ENCODE measurements around the gene DYNC1LI1.

The DYNC1LI1 gene

DNA sequence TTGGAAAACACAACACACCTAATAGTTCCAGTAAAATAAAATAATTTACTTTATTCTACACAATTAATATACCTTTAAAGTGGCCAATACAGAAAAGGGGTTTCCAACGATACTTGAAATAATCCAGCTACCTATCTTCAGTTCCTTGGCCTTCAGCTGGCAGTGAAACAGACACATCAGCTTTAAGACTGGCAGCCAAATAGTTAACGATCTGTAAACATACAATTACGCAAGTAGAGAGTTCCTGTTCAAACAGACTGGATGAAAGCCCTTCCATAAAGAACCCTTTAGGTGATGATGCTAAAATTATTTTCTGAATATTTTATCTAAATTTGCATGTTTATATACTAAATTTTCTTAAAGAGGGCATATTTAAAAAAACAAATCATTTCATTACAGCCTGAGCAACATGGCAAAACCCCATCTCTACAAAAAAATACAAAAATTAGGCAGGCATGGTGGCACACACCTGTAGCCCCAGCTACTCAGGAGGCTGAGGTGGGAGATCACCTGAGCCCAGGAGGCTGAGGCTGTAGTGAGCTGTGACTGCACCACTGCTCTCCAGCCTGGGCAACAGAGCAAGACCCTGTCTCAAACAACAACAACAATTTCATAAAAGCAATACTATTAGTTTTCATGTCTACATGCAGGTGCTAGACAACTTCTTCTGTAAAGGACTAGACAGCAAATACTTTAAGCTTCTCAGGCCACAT, 12.9 kb downstream of the DYNC1LI1 start:
- no peak for DNase-seq (ENCODE audit: low spot score)
- TF ChIP-seq, protein P1, sequence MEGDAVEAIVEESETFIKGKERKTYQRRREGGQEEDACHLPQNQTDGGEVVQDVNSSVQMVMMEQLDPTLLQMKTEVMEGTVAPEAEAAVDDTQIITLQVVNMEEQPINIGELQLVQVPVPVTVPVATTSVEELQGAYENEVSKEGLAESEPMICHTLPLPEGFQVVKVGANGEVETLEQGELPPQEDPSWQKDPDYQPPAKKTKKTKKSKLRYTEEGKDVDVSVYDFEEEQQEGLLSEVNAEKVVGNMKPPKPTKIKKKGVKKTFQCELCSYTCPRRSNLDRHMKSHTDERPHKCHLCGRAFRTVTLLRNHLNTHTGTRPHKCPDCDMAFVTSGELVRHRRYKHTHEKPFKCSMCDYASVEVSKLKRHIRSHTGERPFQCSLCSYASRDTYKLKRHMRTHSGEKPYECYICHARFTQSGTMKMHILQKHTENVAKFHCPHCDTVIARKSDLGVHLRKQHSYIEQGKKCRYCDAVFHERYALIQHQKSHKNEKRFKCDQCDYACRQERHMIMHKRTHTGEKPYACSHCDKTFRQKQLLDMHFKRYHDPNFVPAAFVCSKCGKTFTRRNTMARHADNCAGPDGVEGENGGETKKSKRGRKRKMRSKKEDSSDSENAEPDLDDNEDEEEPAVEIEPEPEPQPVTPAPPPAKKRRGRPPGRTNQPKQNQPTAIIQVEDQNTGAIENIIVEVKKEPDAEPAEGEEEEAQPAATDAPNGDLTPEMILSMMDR (IDR thresholded peaks at IDR 0.05; ENCODE audit: extremely low read depth, insufficient read depth, missing control alignments): no peak
- in situ Hi-C loops (cut with MboI; ENCODE audit: low pct_unique_long_range_greater_than_20kb, low sequenced_read_pairs, unreplicated experiment): no loop called here

GRCh38 chr3:32556332-32556731, 14.3 kb downstream of the DYNC1LI1 start:
- in situ Hi-C loops (cut with MboI; ENCODE audit: low pct_unique_long_range_greater_than_20kb, low sequenced_read_pairs, unreplicated experiment): no loop called here
- TF ChIP-seq, protein P1 (IDR thresholded peaks at IDR 0.05; ENCODE audit: extremely low read depth, insufficient read depth, missing control alignments): no peak

DNA sequence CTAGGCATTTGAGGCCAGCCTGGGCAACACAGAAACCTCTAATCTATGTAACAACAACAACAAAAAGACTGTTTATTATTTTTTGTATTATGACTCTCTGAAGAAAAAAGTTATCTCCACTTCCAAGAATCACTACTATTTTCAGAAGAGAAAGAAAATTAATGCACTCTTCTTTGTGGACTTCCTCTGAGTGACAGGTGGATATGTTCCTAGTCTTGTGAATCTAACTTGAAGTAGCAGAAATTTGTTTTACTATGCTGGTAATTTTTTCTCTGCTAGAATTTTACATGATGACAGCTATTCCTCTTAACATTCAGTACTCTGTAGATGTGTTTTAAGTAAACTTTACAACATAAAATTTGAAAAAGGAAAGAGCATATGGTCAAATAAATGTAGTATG, 16.7 kb downstream of the DYNC1LI1 start:
- TF ChIP-seq, protein P1 (IDR thresholded peaks at IDR 0.05; ENCODE audit: extremely low read depth, insufficient read depth, missing control alignments): no peak
- in situ Hi-C loops (cut with MboI; ENCODE audit: low pct_unique_long_range_greater_than_20kb, low sequenced_read_pairs, unreplicated experiment): no loop called here
- DNase-seq (ENCODE audit: low spot score): no peak

More at GRCh38 chr3:32556332-32556731, 14.3 kb downstream of the DYNC1LI1 start:
- DNase-seq (ENCODE audit: low spot score): no peak

GRCh38 chr3:32553459-32553858, 17.2 kb downstream of the DYNC1LI1 start:
- DNase-seq (ENCODE audit: low spot score): no peak
- TF ChIP-seq, protein P1 (IDR thresholded peaks at IDR 0.05; ENCODE audit: extremely low read depth, insufficient read depth, missing control alignments): no peak
- in situ Hi-C loops (cut with MboI; ENCODE audit: low pct_unique_long_range_greater_than_20kb, low sequenced_read_pairs, unreplicated experiment): no loop called here

DNA sequence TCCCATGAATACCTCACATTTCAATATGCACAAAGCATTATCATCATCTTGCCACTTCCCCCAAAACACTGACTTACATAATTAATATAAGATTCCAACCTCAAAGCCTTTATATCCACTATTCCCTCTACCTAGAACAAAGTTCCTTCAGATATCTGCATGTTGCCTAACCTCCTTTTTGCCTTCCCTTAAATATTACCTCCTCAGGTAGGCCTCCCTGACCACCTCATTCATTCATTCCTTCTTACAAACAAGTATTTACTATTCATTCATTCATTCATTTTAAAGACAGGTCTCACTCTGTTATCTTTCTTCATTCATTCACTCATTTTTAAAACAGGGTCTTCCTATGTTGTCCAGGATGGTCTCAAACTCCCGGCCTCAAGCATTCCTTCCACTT, 18.6 kb downstream of the DYNC1LI1 start:
- no peak for DNase-seq (ENCODE audit: low spot score)
- TF ChIP-seq, protein P1 (IDR thresholded peaks at IDR 0.05; ENCODE audit: extremely low read depth, insufficient read depth, missing control alignments): no peak
- in situ Hi-C loops (cut with MboI; ENCODE audit: low pct_unique_long_range_greater_than_20kb, low sequenced_read_pairs, unreplicated experiment): no loop called here

DNA sequence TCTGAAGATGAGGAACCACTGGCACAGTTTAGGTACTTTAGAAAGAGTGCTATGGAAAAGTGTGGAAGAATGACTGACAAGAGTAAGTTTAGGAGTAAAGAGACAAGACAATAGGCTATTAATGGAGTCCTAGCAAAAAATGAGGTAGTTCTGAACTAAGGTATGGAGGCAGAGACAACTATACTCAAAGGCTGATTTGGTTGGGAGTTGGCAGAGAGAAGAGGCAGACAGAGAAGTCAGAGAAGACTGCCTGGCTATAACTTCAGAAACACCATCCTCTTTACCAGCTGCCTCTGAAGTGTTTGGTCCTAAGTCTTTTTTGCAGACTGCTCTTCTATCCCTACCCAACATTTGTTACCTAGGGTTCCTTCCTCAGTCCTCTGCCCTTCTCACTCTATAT, 19.2 kb downstream of the DYNC1LI1 start:
- no peak for DNase-seq (ENCODE audit: low spot score)
- TF ChIP-seq, protein P1 (IDR thresholded peaks at IDR 0.05; ENCODE audit: extremely low read depth, insufficient read depth, missing control alignments): no peak
- in situ Hi-C loops (cut with MboI; ENCODE audit: low pct_unique_long_range_greater_than_20kb, low sequenced_read_pairs, unreplicated experiment): no loop called here
